GM12878 (cell line): ENCODE data around the gene ATP10A. TPM values are rescaled to one million over a fixed set of nuclear protein-coding genes. Genes with fewer than 3 reads are reported as not detected.

Experiments used
- ATAC-seq: fragments of 200-7000 bp; cut with Tn5 transposase; 3 replicates; pipeline ENCODE4 v1.9.1; 2020; ENCODE audit warnings: mild to moderate bottlenecking, moderate library complexity
- BruUV-seq: library from RNA; stranded (reverse); fragments of 400-500 nt; replicated peaks from 2 replicates; lab custom pipeline; 2021; lab: Mats Ljungman, UMichigan
- CTCF ChIA-PET: fragments of 300-600 bp; sonication (Branson Sonifier 250); formaldehyde crosslinking; extraction: SDS; loops from one replicate; lab custom pipeline; 2021; ENCODE audit warnings: inconsistent platforms; lab: Yijun Ruan, JAX
- POLR2A ChIA-PET: fragments of 350-600 bp; formaldehyde crosslinking; extraction: SDS; loops from one replicate; lab custom pipeline; 2021; ENCODE audit warnings: inconsistent platforms; lab: Charles Lee
- RAD21 ChIA-PET: fragments of 300-600 bp; sonication (Branson Sonifier 250); formaldehyde crosslinking; loops from one replicate; lab custom pipeline; 2023; ENCODE audit warnings: antibody characterized with exemption; ENCODE audit not compliant: unreplicated experiment; lab: Charles Lee
- SMC1A ChIA-PET: fragments of 300-600 bp; sonication (Branson Sonifier 250); formaldehyde crosslinking; loops from one replicate; lab custom pipeline; 2023; ENCODE audit not compliant: unreplicated experiment, uncharacterized antibody; lab: Charles Lee
- DNase-seq: peaks from one replicate; pipeline ENCODE4 v3.0.0-alpha.2; 2011; ENCODE audit warnings: low read depth, low spot score
- FAIRE-seq: peaks from 3 replicates; lab custom pipeline; 2011; peaks lifted over from hg19 to GRCh38; lab: Jason Lieb, UNC
- H2AFZ ChIP-seq: 2 replicates; pipeline ENCODE4 v1.6.0; 2011; ENCODE audit warnings: low read depth, low read length, control low read depth; ENCODE audit not compliant: control insufficient read depth
- H3K27ac ChIP-seq: 2 replicates; pipeline ENCODE4 v1.5.1; 2011; ENCODE audit warnings: control low read depth; ENCODE audit not compliant: control insufficient read depth, insufficient read depth
- H3K27me3 ChIP-seq, 2 experiments: replicated peaks in 1 of 2; 2 replicates each; pipeline versions ENCODE4 v1.6.0 to v1.6.1; 2011; ENCODE audit warnings: low read length in 1 of 2; ENCODE audit not compliant: control insufficient read depth in 2 of 2, insufficient read depth in 2 of 2
- H3K36me3 ChIP-seq, 2 experiments: 2 replicates each; pipeline ENCODE4 v1.5.1; 2011; ENCODE audit warnings: low read length in 1 of 2; ENCODE audit not compliant: control insufficient read depth in 2 of 2, insufficient read depth in 2 of 2
- H3K4me1 ChIP-seq: 2 replicates; pipeline ENCODE4 v1.6.1; 2011; ENCODE audit warnings: mild to moderate bottlenecking, low read length, moderate library complexity, mixed read lengths; ENCODE audit not compliant: control insufficient read depth, insufficient read depth
- H3K4me2 ChIP-seq: 2 replicates; pipeline ENCODE4 v1.6.0; 2011; ENCODE audit warnings: control low read depth; ENCODE audit not compliant: control insufficient read depth, insufficient read depth
- H3K4me3 ChIP-seq: fragments of 200-600 bp; sonication (generic); 2 replicates; pipeline ENCODE4 v1.5.1; 2016
- H3K79me2 ChIP-seq: 2 replicates; pipeline ENCODE4 v1.6.0; 2011; ENCODE audit warnings: low read length; ENCODE audit not compliant: control insufficient read depth, insufficient read depth
- H3K9ac ChIP-seq: 2 replicates; pipeline ENCODE4 v1.8.0; 2011; ENCODE audit warnings: low read length, control low read depth, mixed read lengths; ENCODE audit not compliant: control insufficient read depth, insufficient read depth
- H3K9me3 ChIP-seq: replicated peaks from 3 replicates; pipeline ENCODE4 v1.5.1; 2011; ENCODE audit warnings: mild to moderate bottlenecking, low read length; ENCODE audit not compliant: control insufficient read depth, insufficient read depth
- H4K20me1 ChIP-seq: 2 replicates; pipeline ENCODE4 v1.6.0; 2011; ENCODE audit not compliant: control insufficient read depth, insufficient read depth
- CEBPB ChIP-seq, 2 experiments: fragments of 150-350 bp in 1 of 2; IDR thresholded peaks; 2 replicates each; pipeline ENCODE4 v1.6.1; 2012 to 2014; ENCODE audit warnings: low read depth in 2 of 2, low read length in 2 of 2, borderline replicate concordance in 1 of 2, inconsistent platforms in 1 of 2
- JUNB ChIP-seq: IDR thresholded peaks from 2 replicates; pipeline ENCODE4 v1.6.1; 2016; ENCODE audit warnings: antibody characterized with exemption, mild to moderate bottlenecking
- MXI1 ChIP-seq: fragments of 150-350 bp; IDR thresholded peaks from 2 replicates; pipeline ENCODE4 v1.6.1; 2011; ENCODE audit warnings: low read depth, mild to moderate bottlenecking, inconsistent platforms, low read length, improper control_type of control experiment
- RB1 ChIP-seq: fragments of 450-650 bp; formaldehyde crosslinking; IDR thresholded peaks from 2 replicates; pipeline ENCODE4 v1.6.1; 2017; ENCODE audit warnings: mild to moderate bottlenecking, borderline replicate concordance
- WGBS: methylation state at CpG from one replicate; pipeline ENCODE4 v1.1.6; 2016; ENCODE audit warnings: low lambda C conversion rate; ENCODE audit not compliant: insufficient replicate concordance, insufficient coverage; ENCODE audit errors: missing lambda C conversion rate; 5-methylcytosine and 5-hydroxymethylcytosine counted together
- in situ Hi-C: fragments of 300-500 bp; cut with MboI; formaldehyde crosslinking; loops from 9 replicates; pipeline ENCODE4 v1.14.3; 2018; ENCODE audit warnings: mixed read lengths
- intact Hi-C: fragments of 100-400 bp; cut with micrococcal nuclease; formaldehyde crosslinking; loops from one replicate; pipeline ENCODE4 v1.14.2; 2022; ENCODE audit not compliant: unreplicated experiment
- polyA plus RNA-seq, 11 experiments: library from polyadenylated mRNA; depleted of rRNA in 4 of 11; unstranded in 6 of 11; stranded (reverse) in 5 of 11; fragments of >200 nt; fragmentation: Nextera tagmentation in 4 of 11; fragmentation: Illumina TruSeq in 1 of 11; extraction: Ambion mirVana in 4 of 11; extraction: Trizol in 1 of 11; gene quantifications; 1 replicate in 1 of 11; 2 replicates in 10 of 11; pipeline versions ENCODE4 v1.2.1 to v1.2.3, GENCODE V29; 2011 to 2016; ENCODE audit warnings: inconsistent platforms in 2 of 11, missing spikeins in 2 of 11, low read depth in 1 of 11
- total RNA-seq, 4 experiments: library from RNA; depleted of rRNA in 3 of 4; stranded (reverse); fragments of >200 nt in 3 of 4; fragmentation: Illumina TruSeq in 1 of 4; extraction: Trizol in 1 of 4; gene quantifications; 2 replicates each; pipeline versions ENCODE4 v1.2.1 to v1.2.3, GENCODE V29; 2013 to 2021
- TF ChIP-seq, protein P1 (sequence below): fragments of 450-650 bp; formaldehyde crosslinking; IDR thresholded peaks from 2 replicates; pipeline ENCODE4 v1.5.0; 2022; ENCODE audit warnings: mild to moderate bottlenecking, missing genetic modification characterization

ATP10A gene
- total and polyA plus RNA-seq, 10 of the 15 experiments (the other 5 are each of a cell fraction or from before 2014, with no cell fraction given): 0.04 to 1.5 (median 0.31) TPM; not detected in 2

DNA sequence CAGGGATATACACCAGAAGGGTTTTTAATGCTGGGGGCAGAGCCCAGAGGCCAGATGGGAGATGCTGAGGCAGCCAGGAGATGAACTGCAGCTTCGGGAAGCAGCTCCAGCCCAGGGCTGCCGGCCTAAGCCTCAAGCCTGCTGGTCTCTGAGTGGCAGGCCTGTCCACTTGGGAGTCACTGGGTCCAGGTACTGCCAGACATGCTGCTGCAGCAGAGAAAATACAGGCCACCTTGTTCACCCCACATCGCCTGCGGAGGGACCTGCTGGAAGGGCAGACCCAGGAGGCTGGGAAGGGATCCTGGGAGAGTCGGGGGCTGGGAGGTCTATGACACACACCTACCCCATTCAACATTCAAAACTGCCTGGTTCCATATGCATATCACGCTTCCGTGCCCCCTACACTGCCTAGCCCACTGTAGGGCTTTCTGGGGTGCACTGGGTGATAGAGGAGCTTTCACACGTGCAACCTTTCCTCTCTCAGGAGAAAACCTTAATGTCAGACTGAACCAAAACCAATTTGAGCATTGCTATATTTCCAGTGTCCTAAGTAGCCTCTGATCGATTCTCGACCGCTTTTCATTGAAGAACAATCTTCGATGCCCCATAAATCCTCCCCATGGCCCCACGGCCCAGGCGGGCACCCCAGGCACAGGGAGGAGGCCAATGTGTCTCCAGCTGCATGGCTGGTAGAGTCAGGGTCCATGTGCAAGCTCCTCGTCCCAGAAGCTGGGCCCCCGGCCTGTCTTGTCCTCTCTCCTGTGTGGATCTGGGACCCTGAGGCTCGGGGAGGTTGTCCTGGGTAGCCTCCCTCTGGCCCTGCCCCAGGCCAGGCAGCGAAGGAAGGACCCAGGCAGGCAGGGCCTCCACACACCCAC is 147.4 kb downstream of the ATP10A start:
- Histone ChIP-seq H3K27me3 (no peaks in the 10 kb centered on the region), H3K27ac (no peak overlapping the region), H3K9ac (no peak overlapping the region), H3K4me2 (no peak overlapping the region), H3K4me1 (no peaks in the 10 kb centered on the region), H3K36me3 (no peaks in the 10 kb centered on the region), H4K20me1 (no peaks in the 10 kb centered on the region), H3K4me3 (no peak overlapping the region), H3K79me2 (no peaks in the 10 kb centered on the region), H3K9me3 (no peaks in the 10 kb centered on the region; the same call in 2 of the 3 replicates), H2AFZ (no peak overlapping the region)
- BruUV-seq: no TSS peak
- no peak for ATAC-seq
- DNase-seq: no peak
- 33% methylated on average over 18 of the region's 18 CpGs for WGBS
- TF ChIP-seq CEBPB (IDR thresholded peaks at IDR 0.05; ENCODE audit: borderline replicate concordance in 1 of 2, low read depth in 2 of 2, low read length in 2 of 2) (no peak), MXI1 (no peak), JUNB (no peak), RB1 (no peak)
- TF ChIP-seq, protein P1, sequence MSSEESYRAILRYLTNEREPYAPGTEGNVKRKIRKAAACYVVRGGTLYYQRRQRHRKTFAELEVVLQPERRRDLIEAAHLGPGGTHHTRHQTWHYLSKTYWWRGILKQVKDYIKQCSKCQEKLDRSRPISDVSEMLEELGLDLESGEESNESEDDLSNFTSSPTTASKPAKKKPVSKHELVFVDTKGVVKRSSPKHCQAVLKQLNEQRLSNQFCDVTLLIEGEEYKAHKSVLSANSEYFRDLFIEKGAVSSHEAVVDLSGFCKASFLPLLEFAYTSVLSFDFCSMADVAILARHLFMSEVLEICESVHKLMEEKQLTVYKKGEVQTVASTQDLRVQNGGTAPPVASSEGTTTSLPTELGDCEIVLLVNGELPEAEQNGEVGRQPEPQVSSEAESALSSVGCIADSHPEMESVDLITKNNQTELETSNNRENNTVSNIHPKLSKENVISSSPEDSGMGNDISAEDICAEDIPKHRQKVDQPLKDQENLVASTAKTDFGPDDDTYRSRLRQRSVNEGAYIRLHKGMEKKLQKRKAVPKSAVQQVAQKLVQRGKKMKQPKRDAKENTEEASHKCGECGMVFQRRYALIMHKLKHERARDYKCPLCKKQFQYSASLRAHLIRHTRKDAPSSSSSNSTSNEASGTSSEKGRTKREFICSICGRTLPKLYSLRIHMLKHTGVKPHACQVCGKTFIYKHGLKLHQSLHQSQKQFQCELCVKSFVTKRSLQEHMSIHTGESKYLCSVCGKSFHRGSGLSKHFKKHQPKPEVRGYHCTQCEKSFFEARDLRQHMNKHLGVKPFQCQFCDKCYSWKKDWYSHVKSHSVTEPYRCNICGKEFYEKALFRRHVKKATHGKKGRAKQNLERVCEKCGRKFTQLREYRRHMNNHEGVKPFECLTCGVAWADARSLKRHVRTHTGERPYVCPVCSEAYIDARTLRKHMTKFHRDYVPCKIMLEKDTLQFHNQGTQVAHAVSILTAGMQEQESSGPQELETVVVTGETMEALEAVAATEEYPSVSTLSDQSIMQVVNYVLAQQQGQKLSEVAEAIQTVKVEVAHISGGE (CRISPR knock-in tag): no peak
- ChIA-PET POLR2A (no interaction called here), CTCF (no interaction called here), RAD21 (no interaction called here), SMC1A (no interaction called here)
- intact Hi-C loops: no loop called here
- in situ Hi-C loops: loop anchor here (10.0 kb wide), 2 partner anchors 211 to 229 kb away; no protein-coding TSS in a partner anchor
- FAIRE-seq: no peak
